NCI-H128 (cell line): ENCODE results near the gene H2AZ2.

Experiments
- DNase-seq: peaks from one replicate; lab custom pipeline; 2025; ENCODE audit not compliant: unreplicated experiment; lab: John Stamatoyannopoulos, UW

Gene H2AZ2

GRCh38 chr7:44847920-44848634 lies at the start of gene H2AZ2:
TSS of gene H2AZ2 (minus strand) at chr7:44848087. CDS start at chr7:44847971, 116 bp downstream.
- DNase-seq, result peak; percentile 99

DNA sequence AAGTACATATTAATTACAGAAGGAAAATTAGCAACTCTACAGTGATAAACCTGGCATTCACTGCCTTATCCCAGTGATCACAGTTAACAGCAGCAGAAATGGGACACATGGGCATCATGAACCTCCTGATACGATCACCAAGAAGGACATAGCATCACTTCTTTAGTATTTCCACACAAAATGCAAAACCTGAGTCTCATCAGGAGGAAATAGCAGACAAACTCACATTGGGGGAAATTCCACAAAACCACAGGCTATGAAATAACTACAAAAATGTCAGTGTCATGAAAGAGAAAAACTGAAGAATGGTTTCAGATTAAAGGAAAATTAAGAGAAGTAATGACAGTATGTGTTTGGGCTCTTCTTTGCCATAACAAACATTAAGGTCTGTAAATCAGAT lies 49.4 kb upstream of the H2AZ2 start:
- DNase-seq, result no peak

- DNase-seq, result no peak
Observed at GRCh38 chr7:44894888-44895580, 47.1 kb upstream of the H2AZ2 start.

DNA sequence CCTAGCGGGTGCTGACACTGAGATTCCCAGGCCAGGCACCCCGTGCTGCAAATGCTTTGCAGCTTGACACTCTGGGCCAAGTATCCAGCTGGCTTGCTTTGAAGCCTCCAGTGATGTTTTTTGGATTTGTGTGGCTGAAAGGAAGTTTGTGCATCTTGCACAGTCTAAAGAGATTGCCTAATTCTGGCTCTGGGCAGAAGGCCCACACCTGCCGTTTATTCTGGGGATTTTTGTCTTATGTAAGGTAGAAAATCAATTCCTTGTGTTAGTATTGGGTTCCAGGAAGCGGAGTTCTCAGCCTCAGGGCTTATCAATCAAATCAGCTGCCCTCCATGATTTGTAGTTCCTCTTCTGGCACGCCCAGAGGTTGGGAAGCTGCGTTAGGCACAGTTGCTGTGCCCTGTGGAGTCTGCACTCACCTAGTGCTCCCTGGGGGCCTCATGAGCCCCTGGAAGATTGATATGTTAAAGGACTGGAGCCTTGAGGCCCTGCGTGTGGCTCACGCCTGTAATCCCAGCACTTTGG lies 45.9 kb upstream of the H2AZ2 start:
- no peak for DNase-seq

DNA sequence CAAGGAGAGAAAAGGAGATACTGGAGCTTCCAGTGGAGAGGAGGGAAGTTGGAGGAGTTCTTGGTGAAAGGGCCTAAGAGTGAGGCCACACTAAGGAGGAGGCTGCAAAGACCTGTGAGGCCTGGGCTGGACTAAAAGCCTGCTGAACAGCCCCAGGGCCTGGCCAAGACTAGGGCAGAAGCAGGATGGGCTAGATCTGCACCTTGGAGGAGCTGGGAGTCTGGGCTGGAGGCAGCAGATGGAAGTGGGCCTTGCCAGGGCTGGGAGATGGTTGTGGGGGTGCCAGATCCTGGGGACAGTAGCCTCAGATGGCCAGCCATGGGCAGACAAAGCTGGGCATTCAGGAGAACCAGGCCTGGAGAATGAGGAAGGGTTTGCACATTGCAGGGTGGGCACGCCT lies 43.9 kb upstream of the H2AZ2 start:
- DNase-seq, result no peak

GRCh38 chr7:44891372-44891771 lies 43.5 kb upstream of the H2AZ2 start:
- DNase-seq, result no peak

DNA sequence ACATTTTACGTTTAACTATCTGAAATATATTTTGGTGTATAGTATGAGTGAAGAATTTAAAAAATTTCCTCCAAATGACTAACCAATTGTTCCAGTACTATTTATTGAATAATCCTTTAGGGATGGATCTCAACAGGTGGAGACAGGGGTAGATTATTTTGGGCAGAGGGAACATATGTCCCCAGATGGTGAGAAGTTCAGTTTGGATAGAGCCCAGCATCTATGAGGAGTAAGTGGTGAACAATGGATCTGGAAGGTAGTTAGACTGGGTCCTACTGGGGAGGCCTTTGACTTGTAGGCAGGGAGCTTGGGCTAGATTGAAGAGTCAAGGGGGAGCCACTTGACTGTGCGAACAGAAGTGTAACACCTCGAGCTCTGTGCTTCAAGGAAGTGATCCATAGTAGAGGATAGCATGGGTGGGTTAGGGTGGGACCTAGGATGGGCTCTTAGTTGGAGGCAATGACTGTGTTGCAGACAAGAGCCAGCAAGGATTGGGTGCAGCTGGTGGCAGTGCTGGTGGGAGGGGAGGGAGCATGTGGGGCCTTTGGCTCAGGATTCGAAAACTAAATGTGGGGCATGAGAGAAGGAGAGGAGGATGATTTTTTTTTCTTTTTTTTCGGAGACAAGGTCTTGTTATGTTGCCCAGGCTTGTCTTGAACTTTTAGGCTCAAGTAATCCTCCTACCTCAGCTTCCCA lies 41.3 kb upstream of the H2AZ2 start:
- no peak for DNase-seq

GRCh38 chr7:44887293-44887692 lies 39.4 kb upstream of the H2AZ2 start:
- no peak for DNase-seq

- peak; percentile 93 for DNase-seq
Observed at GRCh38 chr7:44885394-44886317, 37.8 kb upstream of the H2AZ2 start, which contains the start of gene PURB. TSS of gene PURB (minus strand) at chr7:44885530. CDS start at chr7:44885348, 182 bp downstream.

DNA sequence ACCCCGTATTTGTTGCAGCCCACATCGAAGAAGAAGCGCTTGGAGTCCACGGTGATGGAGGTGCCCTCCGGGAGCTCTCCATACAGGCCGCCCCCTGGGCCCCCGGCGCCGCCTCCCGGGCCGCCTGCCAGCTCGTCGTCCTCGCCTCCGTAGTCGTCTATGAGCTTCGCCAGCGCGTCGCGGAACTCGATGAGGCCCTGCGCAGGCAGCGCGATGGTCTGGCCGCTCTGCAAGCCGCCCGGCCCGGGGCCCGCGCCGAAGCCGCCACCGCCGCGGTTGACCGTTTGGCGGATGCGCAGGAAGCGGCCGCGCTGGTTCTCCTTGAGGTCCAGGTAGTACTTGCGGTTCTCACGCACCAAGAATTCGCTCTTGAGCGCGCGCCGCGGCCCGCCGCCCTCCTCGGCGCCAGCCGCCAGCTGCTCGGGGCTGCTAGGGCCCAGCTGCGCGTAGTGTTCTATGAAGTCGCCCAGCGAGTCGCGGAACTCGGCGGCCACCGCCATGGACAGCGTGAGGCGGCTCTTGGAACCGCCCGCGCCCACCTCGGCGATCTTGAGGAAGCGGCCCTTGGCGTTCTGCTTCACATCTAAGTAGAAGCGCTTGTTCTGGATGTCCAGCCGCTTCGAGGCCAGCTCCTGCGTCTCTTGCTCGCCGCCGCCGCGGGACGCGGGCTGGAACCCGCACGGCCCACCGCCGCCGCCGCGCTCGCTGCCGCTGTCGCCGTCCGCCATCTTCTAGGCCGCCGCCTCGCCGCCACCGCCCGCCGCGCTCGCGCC lies 36.9 kb upstream of the H2AZ2 start:
- DNase-seq, result peak; percentile 6

- no peak for DNase-seq
Observed at GRCh38 chr7:44883961-44884620, 36.2 kb upstream of the H2AZ2 start.

DNA sequence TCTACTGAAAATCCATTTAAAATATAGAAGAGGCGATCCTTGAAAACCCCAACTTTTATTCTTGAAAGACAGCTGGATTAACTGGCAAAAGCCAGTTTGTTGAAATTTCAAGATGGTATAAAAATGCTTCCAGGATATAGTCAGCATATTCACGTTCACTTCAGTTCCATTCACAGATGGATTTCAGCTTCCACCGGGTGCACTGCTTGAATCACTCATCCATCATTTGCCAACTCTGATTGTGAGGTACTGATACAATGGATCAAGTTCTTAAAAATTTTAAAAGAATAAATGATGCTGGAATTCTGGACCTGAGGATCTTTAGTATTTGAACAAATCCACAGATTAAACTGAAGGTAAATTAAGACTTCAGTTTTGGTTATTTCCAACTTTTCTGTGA lies 35.0 kb upstream of the H2AZ2 start:
- DNase-seq, result no peak

GRCh38 chr7:44881610-44882009 lies 33.7 kb upstream of the H2AZ2 start:
- DNase-seq, result no peak

- no peak for DNase-seq
Observed at GRCh38 chr7:44881066-44881600, 33.2 kb upstream of the H2AZ2 start.

DNA sequence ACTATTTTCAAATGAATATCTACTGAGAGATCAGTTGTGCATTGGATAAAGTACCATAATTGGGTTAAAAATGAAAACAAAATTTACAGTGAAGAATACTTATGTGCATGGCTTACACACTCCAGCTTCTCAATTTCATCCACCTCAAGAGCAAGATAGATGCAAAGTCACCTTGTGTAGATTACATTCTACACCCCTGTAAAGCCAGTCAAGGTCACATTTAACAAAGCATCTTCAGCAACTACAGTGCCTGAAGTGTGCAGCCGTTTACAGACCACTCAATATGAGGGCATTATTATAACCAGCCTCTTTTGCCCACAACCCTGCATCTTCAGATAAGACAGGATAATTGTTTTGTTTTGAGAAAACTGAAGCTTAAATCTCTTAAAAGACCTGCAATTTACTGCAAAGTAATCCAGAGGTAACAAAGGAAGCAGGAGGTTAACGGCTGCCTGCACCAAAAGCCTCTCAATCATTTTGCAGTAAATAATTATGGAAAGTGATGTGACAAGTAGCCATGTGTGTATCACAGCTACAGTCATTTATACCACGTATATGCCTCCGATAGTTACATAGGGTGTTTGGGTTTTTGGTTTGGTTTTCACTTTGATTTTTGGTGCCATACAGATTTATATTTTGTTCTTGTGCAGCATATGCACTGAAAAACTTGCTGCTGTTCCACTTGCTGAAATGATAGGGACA lies 32.6 kb upstream of the H2AZ2 start:
- DNase-seq, result no peak

DNA sequence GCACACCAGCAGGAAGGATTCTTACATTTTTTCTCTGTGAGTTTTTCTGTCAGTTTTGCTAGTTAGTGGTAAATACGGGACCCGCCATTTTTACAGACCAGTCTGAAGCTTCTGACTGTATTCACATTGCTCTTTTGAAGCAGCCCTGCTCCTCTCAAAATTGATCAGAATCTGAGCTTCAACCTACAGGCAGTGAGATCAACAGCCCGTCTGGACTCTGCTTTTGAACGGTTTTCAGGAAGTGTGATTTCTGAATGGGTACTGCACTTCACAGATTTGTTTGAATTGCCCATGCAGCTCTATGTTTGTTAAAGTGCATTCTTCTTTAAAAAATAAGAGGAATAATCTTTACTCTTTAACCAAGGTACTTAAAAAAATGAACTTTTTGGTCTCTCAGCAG lies 28.5 kb upstream of the H2AZ2 start:
- no peak for DNase-seq

- no peak for DNase-seq
Observed at GRCh38 chr7:44875241-44875640, 27.4 kb upstream of the H2AZ2 start.

DNA sequence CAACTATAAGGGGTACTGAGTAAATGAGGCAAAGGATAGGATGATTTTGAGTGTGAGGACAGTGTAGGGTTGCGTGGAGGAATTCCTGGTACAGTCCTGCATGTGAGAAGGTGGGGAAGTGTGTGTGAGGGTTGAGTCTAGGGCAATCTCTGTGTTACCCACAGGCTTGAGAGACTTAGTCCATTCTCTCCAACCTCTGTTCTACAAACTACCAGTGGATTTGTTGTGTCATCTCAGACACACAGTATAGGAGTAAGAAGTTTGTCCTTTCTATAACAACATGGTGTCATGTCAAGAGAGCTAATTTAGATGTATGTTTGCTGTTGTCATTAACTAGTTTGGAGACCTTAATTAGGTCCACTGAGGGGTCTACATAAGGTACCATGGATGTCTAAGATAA lies 24.9 kb upstream of the H2AZ2 start:
- no peak for DNase-seq
